GM18519 (cell line): ENCODE results near the gene PAEP.
"Not testable (repeated sequence)": the region's sequence is repeated elsewhere in the genome, so short reads cannot be mapped to it uniquely, and the experiment has no call there.

Experiments
- ATAC-seq: cut with Tn5 transposase; IDR thresholded peaks from one replicate; pipeline ENCODE4 v1.9.1; 2021; ENCODE audit warnings: mild to moderate bottlenecking, moderate library complexity; ENCODE audit not compliant: unreplicated experiment, low FRiP score

Gene PAEP

DNA sequence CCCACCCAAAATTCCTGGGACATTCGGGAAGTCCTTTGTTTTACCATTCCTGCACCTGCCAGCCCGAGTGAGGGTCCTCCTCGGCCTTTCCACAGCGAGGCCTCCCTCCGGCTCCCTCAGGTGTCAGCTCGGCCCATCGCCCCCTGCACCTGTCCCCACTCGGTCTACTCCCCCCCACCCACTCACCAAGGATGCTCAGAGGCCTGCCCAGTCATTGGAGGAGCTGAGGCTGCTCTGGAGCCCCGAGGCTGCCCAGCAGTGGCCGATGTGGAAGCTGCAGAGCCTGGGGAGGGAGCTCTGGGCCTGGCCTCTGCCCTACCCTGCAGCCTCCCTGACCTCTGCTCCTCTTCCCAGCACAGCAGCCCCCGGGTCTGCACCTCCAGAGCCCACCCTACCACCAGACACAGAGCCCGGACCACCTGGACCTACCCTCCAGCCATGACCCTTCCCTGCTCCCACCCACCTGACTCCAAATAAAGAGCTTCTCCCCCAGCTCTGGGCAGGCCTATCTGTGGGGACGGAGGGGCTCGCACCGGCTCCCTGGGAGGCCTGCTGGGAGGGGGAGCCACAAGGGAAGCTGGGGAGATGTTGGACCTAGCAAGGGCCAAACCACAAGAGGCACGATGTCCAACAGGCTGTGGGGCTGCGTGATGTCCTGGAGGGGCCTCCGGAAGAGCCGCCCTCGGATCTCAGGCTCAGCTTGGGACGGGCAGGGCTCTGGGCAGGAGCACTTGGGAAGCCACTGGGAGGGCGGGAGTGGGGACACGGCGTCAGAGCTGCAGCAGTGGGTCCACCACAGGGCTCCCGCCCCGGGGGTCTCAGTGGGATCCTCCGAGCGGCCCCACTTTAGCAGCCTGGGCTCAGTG, 11.8 kb upstream of the PAEP start:
- ATAC-seq, result not testable (repeated sequence)

DNA sequence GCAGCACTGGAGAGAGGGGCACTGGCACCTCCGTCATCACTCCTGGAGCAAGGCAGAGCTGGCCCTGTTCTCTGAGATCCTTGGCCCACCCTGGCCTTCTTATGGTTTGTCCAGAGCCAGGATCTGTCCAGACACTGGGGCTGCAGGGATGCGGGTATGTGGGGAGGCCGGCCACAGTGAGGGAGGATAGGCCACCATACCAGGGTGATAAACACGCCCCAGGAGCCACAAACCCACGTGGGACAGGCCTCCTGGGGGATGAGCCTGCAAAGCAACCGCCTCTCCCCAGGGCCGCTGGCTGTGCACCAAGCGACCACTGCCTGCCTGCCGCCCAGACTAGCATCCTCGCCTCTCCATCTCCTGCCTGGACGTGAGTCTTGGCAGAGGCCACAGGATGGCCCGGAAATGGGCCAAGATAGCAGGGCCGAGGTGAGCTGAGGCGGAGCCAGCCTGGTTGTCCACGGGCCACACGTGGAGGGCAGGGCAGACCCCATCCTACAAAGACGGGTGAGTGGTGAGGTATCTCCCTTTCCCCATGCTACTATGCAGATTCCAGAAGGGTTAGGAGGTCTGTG, 11.1 kb upstream of the PAEP start:
- no peak for ATAC-seq

DNA sequence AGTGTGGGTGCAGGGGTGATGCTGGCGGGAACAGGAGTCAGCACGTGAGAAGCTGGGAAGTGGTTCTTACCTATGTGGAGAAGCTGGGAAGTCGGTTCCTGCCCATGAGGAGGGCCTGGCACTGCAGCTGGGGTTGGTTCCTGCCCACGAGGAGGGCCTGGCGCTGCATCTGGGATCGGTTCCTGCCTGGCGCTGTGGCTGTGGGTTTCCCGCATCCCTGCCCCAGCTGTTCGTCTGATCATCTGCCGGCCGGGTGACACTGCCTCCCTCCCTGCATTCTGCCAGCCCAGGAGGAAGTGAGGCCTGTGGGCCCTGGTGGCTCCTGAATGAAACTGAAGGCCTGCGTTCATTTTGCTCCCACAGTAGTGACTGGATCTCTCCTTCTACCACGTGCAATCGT, 10.5 kb upstream of the PAEP start:
- ATAC-seq, result no peak

DNA sequence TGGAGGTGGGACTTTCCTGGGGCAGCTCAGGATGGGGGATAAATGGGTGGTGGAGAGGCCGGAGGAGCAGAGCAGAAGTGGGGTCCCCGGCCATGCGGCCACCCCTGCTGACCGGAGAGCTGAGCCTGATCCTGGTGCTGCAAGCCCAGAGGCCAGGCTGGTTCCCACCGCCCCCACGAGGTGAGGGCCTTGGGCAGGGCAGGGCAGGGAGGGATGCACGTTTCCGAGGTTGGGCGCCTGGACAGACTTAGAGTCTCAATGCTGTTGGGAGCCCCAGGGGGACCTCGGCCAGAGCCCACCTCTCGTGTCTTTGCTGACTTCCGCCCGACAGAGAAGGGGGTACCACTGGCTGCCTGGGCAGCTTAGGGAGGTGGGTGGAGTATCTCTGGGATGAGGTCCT, 10.1 kb upstream of the PAEP start:
- ATAC-seq, result no peak

DNA sequence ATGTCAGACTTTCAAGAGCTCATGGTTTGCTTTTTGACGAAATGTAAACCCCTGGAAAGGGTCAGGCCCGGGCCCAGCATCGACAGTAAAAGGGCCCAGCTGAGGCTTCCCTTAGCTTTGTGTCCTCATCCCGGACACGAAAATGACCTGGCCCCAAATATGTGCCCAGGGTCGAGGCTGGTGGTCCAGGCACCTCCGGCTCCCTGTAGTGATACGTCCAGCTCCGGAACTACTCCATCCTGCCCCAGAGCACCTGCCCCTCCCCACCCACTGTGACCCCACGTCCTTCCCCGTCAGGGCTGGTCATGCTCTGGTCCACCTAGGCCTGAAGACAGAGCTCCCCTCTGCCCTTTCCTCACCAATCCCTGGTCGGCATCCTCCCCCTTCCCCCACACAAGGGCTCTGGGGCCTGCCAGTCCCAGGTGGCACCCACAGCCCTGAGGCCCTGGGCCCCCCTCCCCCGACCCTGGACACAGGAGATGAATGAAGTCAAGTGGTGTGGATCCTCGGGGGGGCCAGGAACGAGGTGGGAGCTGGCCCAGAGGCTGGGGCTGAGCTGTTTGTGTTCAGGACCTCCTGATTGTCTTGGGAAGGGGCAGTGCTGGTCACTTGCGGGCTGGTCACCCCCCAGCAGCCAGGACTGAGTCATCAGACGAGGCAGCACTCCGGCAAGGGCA, 9.4 kb upstream of the PAEP start:
- no peak for ATAC-seq

DNA sequence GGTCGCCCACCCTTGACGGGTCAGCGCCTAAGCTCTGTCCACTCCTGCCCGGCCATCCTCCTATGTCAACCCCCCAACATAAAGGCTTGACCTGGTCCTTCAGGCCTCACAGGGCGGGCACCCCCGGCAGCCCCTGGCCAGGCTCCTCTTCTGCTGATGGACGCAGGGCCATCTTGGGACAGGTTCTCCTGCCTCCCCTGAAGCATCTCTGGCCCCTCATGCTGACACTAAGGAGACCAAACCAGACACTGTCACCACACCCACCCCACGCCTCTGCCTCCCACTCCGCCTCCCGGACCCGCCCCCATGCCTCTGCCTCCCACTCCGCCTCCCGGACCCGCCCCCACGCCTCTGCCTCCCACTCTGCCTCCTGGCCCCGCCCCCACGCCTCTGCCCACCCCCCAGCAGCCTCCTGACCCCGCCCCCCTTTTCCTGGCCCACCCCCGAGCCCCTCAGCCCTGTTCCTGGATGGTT, 8.8 kb upstream of the PAEP start:
- ATAC-seq, result no peak

DNA sequence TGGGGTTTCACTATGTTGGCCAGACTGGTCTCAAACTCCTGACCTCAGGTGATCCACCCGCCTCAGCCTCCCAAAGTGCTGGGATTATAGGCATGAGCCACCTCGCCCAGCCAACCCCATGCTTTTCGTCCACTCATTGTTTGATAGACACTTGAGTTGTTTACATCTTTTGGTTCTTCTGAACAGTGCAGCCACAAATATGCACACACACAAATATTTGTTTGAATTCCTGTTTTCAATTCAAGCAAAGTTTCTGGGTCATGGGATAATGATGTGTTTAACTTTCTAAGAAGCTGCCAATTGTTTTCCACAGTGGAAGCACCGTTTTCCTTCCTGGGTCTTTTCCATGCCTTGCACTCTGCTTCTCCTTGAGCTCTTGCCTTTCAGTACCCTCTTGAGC, 6.8 kb upstream of the PAEP start:
- no peak for ATAC-seq

DNA sequence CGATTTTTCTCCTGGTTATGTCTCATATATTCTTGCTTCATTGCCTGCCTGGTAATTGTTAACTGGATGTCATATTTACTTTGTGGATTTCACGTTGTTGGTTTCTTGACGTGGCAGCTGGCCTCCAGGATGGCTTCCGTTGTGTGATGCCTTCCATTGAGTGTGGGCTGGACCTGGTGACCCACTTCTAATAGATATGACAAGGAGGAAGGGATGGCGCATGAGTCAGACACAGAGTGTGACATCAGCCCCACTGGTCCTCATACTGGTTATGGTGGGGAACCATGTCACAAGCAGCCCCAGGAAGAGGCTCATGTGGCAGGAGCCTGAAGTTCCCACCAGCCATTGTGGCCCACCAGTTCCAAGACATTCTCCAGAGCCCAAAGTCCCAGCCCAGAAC, 6.4 kb upstream of the PAEP start:
- ATAC-seq, result no peak

DNA sequence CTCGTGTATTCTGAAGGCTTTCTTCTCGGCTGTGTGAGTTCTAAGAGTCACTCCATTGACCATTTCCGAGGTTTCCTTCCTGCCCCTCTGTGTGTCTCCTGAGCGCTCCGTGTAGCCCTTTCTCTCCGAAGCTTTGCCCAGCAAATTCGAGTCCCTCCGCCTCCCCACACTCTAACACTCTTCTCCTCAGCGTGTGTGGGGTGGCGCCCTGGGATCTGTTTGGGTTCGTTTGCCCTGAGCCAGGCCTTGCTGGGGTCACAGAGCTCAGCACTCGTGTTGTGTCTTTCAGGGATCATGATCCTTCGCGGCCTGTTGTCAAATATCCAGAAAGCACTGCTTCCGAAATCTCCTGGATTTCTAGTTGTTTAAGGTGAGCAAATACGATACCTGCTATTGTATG, 5.6 kb upstream of the PAEP start:
- no peak for ATAC-seq

DNA sequence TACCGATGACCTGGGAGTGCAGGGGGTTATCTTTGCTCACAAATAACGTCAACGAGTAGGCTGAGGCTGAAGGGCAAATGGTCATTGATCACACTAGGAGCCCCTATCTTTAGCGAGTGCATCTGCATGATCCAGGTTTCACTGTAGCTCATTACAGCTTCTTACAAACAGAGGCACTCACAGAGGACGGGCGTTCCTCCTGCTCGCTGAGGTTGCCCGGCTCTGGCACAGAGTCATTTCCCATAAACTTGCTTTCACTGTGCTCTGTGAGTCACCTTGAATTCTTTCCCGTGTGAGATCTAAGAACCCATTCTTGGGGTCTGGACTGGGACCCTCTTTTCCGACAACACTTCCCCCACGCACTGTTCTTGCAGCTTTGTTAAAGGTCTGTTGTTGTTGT, 1.9 kb upstream of the PAEP start:
- ATAC-seq, result no peak

DNA sequence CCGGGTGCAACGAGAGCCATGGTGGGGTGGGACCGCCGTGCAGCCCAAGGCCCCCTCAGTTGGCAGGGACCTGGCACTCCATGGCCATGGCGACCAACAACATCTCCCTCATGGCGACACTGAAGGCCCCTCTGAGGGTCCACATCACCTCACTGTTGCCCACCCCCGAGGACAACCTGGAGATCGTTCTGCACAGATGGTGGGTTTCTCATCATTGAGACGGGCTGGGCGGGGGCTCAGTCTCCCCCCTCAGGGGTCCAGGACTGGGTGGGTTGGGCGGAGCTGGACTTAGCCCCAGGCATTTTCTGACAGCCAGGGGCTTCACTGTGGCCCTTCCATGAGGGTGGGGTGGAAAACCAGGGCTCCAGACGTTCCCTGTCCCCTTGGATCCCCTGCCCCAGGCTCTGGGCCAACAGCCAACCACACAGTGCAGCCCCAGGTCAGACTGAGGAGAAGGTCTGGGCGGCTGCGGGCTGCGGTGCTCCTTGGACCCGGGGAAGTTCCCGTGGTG, 734 bp downstream of the PAEP start:
- no peak for ATAC-seq

DNA sequence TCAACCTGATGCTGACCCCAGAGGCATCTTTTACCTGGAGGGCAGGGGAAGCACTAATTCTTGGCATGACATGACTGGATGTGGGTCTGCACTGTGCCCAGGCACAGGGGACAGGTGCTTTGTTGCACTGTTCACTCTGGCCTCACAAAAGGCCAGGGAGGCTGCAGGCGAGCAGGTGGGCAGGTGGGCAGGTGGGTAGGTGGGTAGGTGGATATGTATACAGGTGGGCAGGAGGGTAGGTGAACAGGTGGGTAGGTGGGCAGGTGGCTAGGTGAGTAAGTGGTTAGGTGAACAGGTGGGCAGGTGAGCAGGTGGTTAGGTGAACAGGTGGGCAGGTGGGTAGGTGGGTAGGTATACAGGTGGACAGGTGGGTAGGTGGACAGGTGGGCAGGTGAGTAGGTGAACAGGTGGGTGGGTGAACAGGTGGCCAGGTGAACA, 1.5 kb downstream of the PAEP start:
- ATAC-seq, result no peak

DNA sequence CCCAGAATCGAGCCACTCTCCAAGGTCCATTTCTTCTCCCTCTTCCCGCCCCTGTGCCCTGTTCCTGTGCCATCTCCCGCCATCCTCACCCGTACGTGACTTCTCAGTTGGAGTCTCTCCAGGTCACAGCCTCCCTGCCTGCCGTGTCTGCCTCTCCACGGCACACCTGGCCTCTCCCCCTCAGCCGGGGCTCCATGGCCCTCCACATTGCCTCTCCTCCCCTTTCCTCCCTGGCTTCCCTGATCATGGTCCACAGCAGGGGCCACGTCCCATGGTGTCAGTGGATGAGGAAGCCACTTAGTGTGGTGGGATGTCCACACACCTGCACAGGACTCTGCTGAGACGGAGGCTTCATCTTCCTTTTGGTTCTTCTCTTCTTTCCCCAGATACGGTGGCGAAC, 2.3 kb downstream of the PAEP start:
- no peak for ATAC-seq

DNA sequence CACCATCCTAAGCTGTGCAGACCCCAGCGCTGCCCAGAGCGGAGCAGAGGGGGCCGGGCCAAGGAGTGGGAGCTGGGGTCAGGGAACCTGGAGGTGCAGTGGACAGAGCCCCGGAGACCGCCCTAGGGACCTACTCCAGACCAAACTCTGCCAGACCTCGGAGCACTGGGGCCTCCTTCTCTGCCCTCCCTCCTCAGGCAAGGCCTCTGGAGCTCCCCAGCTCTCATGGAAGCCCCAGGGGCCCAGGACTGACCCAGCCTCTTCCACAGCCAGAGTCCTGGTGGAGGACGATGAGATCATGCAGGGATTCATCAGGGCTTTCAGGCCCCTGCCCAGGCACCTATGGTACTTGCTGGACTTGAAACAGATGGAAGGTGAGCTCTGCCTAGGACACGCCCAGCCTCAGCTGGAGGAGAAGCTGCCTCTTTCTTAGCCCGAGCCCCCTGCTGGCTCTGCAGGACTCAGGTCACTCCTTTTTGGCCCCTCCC, 3.6 kb downstream of the PAEP start:
- no peak for ATAC-seq

DNA sequence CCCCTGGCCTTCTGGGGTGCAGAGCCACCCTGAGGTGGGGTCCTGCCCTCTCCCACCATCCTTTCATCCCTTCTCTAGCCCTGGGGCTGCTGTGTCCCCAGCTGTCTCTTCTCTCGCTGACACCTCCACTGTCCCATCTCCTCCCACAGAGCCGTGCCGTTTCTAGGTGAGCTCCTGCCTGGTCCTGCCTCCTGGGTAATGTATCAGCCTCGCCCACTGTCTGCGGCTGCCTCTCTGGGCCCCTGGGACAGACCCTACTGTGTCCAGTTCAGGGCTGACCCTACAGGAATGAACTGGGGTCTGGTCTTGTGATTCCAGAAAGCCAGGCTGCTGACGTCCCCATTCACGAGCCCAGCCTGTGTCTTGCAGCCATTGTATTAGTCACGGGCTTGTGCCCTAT, 4.1 kb downstream of the PAEP start:
- no peak for ATAC-seq

DNA sequence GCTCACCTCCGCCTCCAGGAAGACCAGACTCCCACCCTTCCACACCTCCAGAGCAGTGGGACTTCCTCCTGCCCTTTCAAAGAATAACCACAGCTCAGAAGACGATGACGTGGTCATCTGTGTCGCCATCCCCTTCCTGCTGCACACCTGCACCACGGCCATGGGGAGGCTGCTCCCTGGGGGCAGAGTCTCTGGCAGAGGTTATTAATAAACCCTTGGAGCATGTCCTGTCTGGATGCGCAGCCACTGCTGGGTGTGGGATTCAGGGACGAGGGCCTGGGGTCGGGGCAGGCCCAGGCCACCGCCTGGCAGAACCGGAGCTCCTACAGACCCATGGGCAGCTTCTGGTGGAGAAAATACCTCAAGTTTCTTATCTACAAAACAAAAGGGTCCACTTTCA, 5.0 kb downstream of the PAEP start:
- no peak for ATAC-seq

DNA sequence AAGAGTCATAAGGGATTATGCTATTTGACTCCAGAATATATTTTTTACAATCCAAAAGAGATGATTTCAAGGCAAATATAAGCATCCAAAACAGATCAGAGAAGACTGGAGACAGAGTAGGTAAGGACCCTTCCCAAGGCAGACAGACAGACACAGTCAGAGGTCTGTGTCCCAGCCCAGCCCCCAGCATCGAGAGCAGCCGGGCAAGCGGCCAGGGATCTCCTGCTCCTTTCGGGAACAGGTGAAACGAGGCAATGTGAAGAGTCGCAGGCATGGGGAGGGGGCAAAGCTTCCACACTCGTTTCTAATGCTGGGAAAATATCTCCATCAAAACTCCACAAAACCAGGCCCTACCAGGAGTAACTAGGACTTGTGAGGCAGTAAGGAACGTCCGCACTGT, 5.8 kb downstream of the PAEP start:
- no peak for ATAC-seq

DNA sequence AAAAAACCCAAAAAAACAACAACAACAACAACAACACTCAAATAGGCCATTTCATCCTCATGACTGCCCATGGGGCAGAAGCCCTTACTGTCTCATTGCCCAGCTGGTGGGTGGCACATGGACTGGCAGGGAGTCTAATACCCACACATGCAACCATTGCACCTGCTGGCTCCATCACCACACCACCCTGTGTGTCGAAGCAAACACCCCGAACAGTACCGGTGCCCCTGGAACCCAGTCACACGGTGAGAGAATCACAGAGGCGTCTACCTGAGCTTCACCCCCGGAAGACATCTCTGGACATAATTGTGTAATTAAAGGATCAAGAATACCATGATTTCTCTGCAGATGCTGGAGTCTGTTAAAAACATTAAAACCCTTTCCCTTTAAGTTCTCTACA, 6.5 kb downstream of the PAEP start:
- ATAC-seq, result no peak

DNA sequence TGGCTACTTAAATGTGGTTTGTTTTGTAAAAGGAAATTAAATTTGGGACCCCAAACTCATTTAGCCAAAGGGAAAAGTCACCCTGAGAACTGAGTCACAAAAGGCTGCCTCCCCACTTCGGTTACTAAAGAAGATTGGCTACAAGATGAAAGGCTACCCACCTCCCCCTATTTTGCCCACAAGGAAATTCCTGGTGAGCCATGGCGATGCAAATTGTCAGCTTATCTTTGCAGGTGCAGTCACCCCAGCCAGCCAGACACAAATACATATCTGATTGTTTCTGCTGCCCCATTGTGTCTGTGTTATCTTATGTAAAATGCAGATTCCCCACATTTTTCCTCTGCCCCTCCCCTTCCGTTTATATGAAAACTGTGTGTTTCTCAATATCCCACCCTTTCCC, 8.9 kb downstream of the PAEP start:
- no peak for ATAC-seq

DNA sequence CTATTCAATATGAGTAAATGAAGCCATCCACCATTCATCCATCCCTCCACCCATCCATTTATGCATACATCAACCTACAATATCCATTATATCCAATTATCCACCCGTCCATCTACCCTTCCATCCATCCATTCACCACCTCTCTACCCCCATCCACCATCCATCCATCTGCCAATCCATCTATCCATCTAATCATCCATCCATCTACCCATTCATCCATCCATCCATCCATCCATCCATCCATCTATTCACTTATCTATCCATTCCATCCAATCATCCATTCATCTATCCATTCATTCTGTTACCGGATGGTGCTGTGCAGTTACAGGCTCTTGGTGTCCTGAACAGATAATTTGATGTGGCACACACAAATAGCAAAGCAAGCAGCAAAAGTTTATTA, 10.7 kb downstream of the PAEP start:
- no peak for ATAC-seq

DNA sequence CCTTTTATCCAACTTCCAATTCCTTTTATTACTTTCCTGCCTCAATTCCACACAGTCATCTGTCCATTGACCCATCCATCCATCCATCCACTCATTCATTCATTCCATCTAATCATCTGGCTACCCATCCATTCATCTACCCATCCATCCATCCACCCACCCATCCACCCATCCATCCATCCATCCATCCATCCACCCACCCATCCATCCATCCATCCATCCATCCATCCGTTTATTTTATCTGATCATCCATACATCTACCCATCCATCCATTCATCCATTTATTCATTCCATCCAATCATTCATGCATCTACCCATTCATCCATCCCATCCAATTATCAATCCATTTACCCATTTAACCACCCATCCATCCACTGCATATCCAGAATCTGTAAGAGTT, 11.6 kb downstream of the PAEP start:
- no peak for ATAC-seq
